ENCODE results near the gene SHISA5.

GRCh38 chr3:48536785-48537184 is 32.8 kb upstream of the SHISA5 start:
- TF ChIP-seq, protein P1, sequence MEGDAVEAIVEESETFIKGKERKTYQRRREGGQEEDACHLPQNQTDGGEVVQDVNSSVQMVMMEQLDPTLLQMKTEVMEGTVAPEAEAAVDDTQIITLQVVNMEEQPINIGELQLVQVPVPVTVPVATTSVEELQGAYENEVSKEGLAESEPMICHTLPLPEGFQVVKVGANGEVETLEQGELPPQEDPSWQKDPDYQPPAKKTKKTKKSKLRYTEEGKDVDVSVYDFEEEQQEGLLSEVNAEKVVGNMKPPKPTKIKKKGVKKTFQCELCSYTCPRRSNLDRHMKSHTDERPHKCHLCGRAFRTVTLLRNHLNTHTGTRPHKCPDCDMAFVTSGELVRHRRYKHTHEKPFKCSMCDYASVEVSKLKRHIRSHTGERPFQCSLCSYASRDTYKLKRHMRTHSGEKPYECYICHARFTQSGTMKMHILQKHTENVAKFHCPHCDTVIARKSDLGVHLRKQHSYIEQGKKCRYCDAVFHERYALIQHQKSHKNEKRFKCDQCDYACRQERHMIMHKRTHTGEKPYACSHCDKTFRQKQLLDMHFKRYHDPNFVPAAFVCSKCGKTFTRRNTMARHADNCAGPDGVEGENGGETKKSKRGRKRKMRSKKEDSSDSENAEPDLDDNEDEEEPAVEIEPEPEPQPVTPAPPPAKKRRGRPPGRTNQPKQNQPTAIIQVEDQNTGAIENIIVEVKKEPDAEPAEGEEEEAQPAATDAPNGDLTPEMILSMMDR (conservative IDR thresholded peaks at IDR 0.05; ENCODE audit: low read depth, low read length) = no peak
- no peak for TF ChIP-seq EZH2 (IDR thresholded peaks at IDR 0.05; ENCODE audit: low read length, unreplicated experiment)

Data from PC-3 (cell line).